Activated gamma-delta T cell treated with Interleukin-2 at 50 U/mL for 16 hours (primary cell): ENCODE data around the gene ARL4D.
"Not testable (repeated sequence)": the region's sequence is repeated elsewhere in the genome, so short reads cannot be mapped to it uniquely, and the experiment has no call there.

Source experiments
- DNase-seq: peaks from one replicate; pipeline ENCODE4 v3.0.0-alpha.2; 2020

Gene ARL4D, protein sequence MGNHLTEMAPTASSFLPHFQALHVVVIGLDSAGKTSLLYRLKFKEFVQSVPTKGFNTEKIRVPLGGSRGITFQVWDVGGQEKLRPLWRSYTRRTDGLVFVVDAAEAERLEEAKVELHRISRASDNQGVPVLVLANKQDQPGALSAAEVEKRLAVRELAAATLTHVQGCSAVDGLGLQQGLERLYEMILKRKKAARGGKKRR

GRCh38 chr17:43398724-43399595 lies at the start of gene ARL4D:
Gene ARL4D (plus strand): TSS chr17:43398993. CDS start chr17:43399733, 740 bp downstream.
- DNase-seq = peak; percentile 78

DNA sequence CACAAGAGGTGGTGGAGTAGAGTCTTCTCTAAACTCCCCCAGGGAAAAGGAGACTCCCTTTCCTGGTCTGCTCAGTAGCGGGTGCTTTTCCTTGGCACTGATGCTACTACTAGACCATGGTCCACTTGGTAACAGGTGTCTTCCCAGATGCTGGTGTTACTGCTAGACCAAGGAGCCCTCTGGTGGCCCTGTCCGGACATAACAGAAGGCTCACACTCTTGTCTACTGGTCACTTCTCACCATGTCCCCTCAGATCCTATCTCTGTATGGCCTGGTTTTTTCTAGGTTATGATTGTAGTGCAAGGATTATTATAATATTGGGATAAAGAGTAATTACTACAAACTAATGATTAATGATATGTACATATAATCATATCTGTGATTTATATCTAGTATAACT lies 49.7 kb upstream of the ARL4D start:
- no peak for DNase-seq

GRCh38 chr17:43350888-43351361 lies 47.9 kb upstream of the ARL4D start:
- DNase-seq = no peak

DNA sequence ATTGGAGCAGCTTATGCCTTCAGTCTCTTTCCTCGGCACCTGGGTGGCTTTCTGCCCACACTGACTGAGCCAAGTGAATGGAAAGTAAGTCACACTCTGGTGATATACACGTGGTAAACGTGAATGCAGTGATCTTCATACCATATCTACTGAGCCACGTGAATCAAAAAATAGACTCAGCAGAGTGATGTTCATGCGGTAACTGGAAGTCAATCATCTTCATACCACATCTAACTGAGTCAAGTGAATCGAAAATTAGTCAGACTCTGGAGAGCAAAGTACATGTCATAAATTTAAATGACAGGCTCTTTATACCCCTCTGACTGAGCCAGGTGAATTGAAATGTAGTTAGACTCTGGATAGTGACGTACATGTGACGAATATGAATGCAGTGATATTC lies 47.1 kb upstream of the ARL4D start:
- no peak for DNase-seq

DNA sequence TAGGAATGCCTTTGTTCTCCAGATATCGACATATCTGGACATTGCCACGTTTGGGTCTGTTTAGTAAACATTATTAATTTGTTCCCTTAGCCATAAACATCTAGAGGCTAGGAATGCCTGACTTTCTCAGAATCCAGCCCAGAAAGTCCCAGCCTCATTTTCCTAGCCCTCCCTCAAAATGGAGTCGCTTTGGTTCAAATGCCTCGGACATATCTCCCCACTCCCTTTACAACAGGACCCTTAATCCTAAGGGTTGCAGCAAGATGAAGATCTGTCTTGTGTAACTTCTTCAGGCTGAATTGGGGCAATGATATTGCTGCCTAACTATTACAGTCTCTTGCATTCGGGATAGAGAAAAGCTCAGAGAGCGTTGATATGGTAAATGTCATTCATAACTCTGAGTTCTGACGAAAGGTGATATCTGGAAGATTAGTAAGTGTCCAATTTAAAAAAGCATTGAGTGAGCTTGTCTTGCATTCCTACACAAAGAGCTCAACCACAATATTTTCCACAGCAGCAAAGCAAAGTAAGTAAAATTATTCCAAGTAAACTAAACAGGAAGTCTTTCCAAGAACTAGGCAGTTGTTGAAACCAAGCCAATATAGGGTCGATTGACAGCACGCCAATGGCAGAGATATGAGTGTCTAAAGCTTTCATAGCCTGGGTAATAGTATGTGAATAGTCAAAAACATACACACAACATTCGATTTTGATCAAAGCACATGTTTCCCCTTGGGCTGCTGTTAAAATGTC lies 46.0 kb upstream of the ARL4D start:
- DNase-seq = no peak

- no peak for DNase-seq
Measured at GRCh38 chr17:43353393-43353792, 45.4 kb upstream of the ARL4D start.

DNA sequence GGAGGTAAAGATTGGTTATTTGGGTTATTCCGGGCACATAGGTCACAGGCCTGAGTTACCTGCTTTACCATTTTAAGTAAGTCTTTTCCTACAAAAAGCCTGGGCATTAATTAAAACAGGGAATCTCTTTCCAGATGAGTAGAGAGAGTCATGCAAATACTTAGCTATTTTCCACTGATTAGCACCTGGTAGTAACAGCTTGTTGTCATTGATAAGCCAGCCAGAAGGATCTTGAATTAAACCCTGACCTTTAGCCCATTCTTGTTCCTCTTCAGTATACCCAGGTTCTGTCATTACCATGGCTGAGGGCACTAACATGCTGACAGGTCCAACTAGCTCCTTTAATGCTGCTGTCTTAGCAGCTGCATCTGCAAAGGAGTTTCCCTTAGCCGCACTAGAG lies 44.4 kb upstream of the ARL4D start:
- no peak for DNase-seq

DNA sequence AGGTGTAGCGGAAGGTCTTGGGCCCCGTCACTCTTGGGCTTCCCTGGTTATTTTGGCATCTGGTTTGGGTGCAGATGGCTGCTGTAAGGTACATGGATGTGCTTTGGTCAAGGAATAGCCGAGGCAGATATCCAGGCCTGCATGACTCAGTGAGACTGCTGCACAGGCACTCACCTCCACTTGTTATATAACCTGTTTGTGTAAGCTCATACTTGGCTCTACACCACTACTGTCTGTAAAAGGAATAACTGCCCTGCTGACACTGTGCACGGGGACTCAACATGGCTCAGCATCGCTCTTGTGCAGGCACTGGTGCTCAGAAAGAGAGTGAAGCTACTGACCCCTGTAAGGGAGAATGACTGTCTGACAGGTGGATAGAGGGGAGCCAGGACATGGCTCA lies 42.3 kb upstream of the ARL4D start:
- DNase-seq = no peak

DNA sequence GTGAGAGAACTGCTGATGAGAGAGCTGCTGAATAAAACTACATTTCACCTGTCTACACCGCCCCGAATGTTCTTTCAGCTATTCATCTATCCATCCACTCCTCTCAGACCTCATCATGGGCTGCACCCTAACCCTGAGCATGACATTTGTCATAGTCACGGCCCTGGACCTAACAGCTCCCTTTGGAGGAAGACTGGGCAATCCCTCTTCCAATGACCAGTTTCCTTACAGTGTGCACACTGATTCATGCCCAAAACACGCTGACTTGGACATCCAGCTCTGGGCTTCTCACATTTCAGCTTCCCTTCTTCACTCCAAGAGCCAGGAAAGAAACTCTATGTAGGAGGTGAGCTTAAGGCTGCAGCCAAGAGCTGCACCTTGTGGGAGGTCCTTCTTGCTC lies 41.8 kb upstream of the ARL4D start:
- DNase-seq = no peak

DNA sequence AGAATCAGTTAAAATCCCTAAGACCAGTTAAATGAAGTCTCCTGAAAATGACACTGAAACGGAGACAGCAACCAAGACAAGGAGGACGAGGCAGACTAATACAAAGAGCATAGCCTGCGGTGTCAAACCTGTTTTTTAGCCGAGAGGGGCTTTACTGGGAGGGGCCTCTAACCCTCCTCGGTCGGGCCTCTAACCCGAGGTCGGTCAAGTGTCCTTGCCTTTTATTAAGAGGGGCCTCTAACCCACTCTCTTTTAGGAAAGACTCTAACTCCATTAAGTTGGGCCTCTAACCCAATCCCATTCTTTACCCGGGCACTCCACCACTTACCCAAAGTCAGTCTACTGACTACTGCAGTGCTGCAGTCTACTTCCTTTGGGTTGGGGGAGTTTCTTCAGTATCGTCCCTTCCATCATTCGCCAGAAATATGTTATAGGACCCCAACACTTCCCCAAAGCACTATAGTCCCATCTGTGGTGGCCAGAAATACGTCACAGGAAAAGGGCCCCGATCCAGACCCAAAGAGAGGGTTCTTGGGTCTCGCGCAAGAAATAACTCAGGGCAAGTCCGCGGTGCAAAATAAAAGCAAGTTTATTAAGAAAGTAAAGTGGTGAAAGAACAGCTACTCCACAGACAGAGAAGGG lies 39.2 kb upstream of the ARL4D start:
- DNase-seq = no peak

DNA sequence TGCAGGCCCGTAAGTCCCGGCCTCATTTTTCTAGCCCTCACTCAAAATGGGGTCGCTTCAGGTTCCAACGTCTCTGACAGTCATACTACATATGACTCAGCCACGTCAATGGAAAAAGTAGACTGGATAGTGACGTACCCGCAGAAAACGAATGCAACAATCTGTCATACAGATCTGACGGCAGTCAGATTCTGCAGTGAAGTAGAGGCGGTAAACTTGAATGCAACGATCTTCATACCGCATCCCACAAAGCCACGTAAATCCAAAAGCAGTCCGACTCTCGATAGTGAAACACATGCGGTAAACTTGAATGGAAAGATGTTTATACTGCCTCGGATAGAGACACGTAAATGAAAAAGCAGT lies 38.4 kb upstream of the ARL4D start:
- DNase-seq = peak; percentile 60

- DNase-seq = peak; percentile 92
Measured at GRCh38 chr17:43360739-43361505, 37.9 kb upstream of the ARL4D start.

DNA sequence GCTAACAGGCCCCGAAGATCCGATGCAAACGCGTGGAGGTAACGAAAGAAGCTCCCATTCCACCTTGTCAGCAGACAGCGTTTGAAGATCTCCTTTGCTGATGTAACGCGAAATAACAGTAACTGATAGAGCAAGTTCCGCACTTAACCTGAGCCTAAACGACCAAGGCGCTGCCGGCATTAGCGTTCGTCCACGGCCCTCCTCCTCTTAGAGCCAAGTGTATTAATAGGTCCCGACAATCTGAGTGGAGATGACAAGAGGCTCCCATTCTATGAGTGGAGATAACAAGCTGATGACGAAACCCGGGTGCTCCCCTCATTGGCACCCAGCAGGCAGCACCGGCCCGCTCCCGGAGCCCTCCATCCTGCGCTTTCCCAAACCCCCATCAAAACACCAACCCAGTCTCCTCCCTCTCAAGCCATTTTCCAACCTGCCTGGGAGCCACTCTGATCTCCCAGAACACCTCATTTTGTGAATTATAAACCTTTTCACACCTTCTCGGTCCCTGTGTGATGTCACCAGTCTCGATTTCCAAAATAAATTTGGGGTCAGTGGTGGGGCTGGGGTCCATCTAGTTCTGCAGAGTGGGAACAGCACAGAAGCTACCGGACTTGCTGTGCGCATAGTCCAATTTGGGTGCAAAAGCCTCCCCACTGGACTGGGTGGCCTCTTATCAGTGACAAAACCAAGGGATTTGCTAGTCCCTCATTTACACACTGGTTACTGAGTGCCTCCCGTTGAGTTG lies 35.4 kb upstream of the ARL4D start:
- DNase-seq = no peak

- no peak for DNase-seq
Measured at GRCh38 chr17:43363926-43364285, 34.9 kb upstream of the ARL4D start.

- no peak for DNase-seq
Measured at GRCh38 chr17:43365356-43365755, 33.4 kb upstream of the ARL4D start.

DNA sequence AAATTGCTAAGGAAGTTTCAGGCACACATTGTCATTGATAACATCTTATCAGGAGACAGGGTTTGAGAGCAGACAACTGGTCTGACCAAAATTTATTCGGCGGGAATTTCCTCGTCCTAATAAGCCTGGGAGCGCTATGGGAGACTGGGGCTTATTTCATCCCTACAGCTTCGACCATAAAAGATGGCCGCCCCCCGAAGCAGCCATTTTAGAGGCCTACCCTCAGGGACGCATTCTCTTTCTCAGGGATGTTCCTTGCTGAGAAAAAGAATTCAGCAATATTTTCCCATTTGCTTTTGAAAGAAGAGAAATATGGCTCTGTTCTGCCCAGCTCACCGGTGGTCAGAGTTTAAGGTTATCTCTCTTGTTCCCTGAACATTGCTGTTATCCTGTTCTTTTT lies 32.9 kb upstream of the ARL4D start:
- DNase-seq = not testable (repeated sequence)

DNA sequence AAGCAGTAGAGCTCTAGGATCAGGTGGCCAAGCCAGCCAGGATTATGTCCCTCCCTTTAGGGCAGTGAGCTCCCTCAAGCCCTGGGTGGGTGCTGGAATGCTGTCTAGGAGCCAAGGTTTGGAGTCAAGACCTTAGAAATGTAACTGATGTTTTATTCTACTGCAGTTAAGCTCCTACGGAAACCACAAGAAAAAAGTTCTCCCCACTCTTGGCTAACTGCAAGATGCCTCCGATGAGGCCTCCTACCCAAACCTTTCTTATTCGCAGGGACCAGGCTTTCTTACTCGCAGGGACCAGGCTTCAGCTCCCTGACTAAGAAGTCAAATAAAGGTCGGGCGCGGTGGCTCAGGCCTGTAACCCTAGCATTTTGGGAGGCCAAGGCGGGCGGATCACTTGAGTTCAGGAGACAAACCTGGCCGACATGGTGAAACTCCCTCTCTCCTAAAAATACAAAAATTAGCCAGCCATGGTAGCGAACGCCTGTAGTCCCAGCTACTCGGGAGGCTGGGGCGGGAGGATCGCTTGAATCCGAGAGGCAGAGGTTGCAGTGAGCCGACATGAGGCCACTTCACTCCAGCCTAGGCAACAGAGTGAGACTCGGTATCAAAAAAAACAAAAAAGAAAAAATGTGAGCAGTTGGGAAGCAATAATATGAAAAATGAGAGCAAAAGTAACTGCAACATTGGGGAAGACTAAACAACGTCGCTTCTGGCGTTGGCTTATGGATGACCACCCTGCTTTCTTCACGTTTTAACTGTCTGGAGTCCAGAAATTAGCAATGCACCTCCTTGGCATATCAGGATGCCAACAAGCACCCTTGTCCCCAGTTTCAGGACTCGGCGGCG lies 31.7 kb upstream of the ARL4D start:
- DNase-seq = no peak

- no peak for DNase-seq
Measured at GRCh38 chr17:43367737-43368242, 31.0 kb upstream of the ARL4D start.

DNA sequence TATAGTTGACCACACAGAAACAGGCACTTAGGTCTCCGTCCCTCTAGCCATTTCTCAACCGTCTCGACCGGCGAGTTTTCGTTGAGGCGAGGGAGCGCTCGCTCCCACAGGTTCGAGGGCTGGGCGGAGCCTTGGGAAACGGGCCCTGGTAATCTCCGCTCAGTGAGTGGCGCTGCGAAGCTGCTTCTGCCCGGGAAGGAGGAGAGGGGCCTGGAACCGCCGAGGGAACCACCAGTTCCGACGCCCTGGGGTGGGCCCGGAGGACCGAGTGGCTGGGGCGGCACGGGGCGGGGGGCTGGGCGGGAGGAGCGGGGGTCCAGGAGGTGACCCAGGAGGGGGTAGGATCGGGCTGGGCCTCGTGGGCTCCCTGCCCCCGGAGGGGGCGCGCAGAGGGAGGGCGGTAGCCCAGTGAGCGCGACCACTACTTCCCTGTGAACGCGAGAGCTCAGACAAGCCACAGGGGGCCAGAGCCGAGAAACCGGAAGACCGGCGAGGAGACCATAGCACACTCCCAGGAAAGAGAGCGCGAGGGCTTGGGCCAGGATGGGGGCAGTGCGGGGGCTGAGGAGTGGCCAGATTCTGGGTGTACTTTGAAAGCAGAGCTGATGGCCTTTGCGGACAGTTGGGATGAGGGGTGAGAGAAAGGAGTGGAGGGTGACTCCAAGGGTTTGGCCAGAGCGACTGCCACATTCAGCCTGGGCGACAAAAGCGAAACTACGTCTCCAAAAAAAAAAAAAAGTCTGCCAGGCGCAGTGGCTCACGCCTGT lies 29.9 kb upstream of the ARL4D start:
- peak; percentile 58 for DNase-seq

GRCh38 chr17:43369986-43370385 lies 28.8 kb upstream of the ARL4D start:
- no peak for DNase-seq
